ENCODE results near the gene PHF24. TPM values are rescaled to one million over a fixed set of nuclear protein-coding genes. Genes with fewer than 3 reads are reported as not detected.
A peak's percentile ranks its signal among the peaks of the same experiment; 100 is the strongest.

PHF24 gene
- total RNA-seq, 2 donors from 2014 or later, result 0.27 to 0.35 TPM

DNA sequence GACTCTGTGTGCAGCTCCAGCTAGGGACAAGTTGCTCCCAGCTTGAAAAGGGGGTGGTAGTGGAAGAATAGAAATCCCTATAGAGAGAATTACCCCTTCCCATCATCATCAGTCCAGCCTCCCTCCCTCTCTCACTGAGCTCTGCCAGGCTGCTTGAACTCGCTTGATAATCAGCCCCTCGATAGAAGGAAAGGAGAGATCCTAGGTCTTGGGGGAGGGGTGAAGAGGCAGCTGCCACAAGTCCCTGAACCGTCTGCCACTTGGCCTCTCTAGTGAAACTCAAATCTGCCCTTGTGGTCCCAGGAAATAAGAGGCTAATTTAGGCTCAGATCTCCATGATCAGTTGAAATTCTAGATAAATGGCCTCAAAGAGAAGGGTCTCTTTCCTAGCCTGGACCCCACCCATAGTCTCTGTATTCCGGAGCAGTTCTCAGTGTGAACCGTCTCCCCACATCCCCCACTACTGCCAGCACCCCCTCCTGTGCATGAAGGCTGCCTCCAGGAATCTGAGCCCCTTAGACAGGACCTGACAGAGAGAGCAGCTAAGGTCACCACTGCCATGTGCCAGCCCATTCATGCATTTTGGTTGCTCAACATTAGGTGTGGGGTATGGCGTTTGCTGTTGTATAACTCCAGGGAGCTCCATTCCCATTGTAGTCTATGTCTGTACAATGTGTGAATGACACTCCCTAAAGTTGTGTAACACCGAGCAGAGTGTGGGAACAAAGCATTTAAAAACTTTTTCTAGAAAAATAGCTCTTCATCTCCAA, 37.0 kb downstream of the PHF24 start:
- ATAC-seq (ENCODE audit: insufficient number of reproducible peaks, low FRiP score, low read depth), result no peak

DNA sequence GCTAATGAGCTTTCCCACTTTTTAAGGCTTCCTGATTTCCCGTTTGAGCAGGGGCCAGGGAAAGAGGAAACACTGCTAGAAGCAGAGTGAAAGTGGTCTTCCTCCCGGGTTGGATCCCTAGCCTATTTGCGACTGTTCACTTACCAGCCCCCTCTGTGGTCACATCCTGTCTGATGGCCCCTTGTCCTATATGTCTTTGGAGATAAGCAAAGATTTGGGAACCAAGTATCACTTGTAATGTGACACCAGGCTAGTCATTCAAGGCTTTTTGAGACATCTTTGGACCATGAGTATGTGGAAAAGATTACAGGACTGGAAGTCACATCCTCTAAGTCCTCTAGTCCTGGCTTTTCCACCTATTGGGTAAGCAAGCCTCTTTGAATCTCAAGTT, 37.6 kb downstream of the PHF24 start:
- Histone ChIP-seq H3K27me3 (replicated peaks; ENCODE audit: insufficient read depth) (no peaks in the 10 kb centered on the region), H3K36me3 (peaks cover 22% of the 10 kb centered on the region), H3K4me3 (peak overlapping the region; percentile 67), H3K9me3 (no peaks in the 10 kb centered on the region), H3K27ac (peak overlapping the region; percentile 95 to 100), H3K4me1 (ENCODE audit: control insufficient read depth in 1 of 2, low read depth in 2 of 2) (peaks cover 31 to 58% of the 10 kb centered on the region in 2 donors)
- TF ChIP-seq, protein P1, sequence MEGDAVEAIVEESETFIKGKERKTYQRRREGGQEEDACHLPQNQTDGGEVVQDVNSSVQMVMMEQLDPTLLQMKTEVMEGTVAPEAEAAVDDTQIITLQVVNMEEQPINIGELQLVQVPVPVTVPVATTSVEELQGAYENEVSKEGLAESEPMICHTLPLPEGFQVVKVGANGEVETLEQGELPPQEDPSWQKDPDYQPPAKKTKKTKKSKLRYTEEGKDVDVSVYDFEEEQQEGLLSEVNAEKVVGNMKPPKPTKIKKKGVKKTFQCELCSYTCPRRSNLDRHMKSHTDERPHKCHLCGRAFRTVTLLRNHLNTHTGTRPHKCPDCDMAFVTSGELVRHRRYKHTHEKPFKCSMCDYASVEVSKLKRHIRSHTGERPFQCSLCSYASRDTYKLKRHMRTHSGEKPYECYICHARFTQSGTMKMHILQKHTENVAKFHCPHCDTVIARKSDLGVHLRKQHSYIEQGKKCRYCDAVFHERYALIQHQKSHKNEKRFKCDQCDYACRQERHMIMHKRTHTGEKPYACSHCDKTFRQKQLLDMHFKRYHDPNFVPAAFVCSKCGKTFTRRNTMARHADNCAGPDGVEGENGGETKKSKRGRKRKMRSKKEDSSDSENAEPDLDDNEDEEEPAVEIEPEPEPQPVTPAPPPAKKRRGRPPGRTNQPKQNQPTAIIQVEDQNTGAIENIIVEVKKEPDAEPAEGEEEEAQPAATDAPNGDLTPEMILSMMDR (IDR thresholded peaks at IDR 0.05), result no peak
- ATAC-seq (ENCODE audit: insufficient number of reproducible peaks, low FRiP score, low read depth) (no peak), DNase-seq (ENCODE audit: low spot score) (no peak)

More for the DNA sequence above, 37.0 kb downstream of the PHF24 start:
- Histone ChIP-seq H3K9me3 (no peaks in the 10 kb centered on the region), H3K4me1 (ENCODE audit: control insufficient read depth in 1 of 2, low read depth in 2 of 2) (peaks cover 31 to 62% of the 10 kb centered on the region in 2 donors), H3K4me3 (peak overlapping the region; percentile 67), H3K36me3 (peaks cover 22% of the 10 kb centered on the region), H3K27ac (peak overlapping the region; percentile 95 to 100), H3K27me3 (replicated peaks; ENCODE audit: insufficient read depth) (no peaks in the 10 kb centered on the region)
- TF ChIP-seq, protein P1 (IDR thresholded peaks at IDR 0.05), result no peak
- DNase-seq (ENCODE audit: low spot score), result no peak

DNA sequence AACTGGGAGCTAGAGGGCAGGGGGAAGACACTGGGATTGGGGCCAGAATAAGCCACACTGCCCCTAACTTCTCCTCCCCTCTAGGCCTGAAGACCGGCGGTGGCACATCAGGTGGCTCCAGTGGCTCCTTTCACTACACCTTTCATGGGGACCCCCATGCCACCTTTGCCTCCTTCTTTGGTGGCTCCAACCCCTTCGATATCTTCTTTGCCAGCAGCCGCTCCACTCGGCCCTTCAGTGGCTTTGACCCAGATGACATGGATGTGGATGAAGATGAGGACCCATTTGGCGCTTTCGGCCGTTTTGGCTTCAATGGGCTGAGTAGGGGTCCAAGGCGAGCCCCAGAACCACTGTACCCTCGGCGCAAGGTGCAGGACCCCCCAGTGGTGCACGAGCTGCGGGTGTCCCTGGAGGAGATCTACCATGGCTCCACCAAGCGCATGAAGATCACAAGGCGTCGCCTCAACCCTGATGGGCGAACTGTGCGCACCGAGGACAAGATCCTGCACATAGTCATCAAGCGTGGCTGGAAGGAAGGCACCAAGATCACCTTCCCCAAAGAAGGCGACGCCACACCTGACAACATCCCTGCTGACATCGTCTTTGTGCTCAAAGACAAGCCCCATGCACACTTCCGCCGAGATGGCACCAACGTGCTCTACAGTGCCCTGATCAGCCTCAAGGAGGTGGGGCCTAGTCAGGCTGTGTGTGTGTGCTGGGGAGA, 38.3 kb downstream of the PHF24 start:
- peak overlapping the region; percentile 95 to 100 for H3K27ac ChIP-seq
- H3K27me3 ChIP-seq (replicated peaks; ENCODE audit: insufficient read depth), result no peaks in the 10 kb centered on the region
- no peak overlapping the region for H3K4me3 ChIP-seq
- no peak for ATAC-seq (ENCODE audit: insufficient number of reproducible peaks, low FRiP score, low read depth)
- peaks cover 27 to 52% of the 10 kb centered on the region in 2 donors for H3K4me1 ChIP-seq (ENCODE audit: control insufficient read depth in 1 of 2, low read depth in 2 of 2)
- no peaks in the 10 kb centered on the region for H3K9me3 ChIP-seq
- peaks cover 22% of the 10 kb centered on the region for H3K36me3 ChIP-seq
- DNase-seq (ENCODE audit: low spot score), result no peak
- TF ChIP-seq, protein P1 (IDR thresholded peaks at IDR 0.05), result no peak

DNA sequence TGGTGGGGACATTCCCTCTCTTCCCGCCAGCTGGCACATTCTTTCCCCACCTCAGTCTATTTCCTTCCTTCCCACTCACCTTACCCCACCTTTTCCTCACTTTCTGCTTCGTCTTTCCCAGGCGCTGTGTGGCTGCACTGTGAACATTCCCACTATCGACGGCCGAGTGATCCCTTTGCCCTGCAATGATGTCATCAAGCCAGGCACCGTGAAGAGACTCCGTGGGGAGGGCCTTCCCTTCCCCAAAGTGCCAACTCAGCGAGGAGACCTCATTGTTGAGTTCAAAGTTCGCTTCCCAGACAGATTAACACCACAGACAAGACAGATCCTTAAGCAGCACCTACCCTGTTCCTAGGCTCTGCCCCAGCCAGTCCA, 38.8 kb downstream of the PHF24 start:
- ATAC-seq (ENCODE audit: insufficient number of reproducible peaks, low FRiP score, low read depth), result no peak
- Histone ChIP-seq H3K4me3 (no peak overlapping the region), H3K27me3 (replicated peaks; ENCODE audit: insufficient read depth) (no peaks in the 10 kb centered on the region), H3K9me3 (no peaks in the 10 kb centered on the region), H3K27ac (peak overlapping the region in 1 of 2 donors; percentile 6), H3K4me1 (ENCODE audit: control insufficient read depth in 1 of 2, low read depth in 2 of 2) (peaks cover 24 to 46% of the 10 kb centered on the region in 2 donors), H3K36me3 (peaks cover 22% of the 10 kb centered on the region)
- DNase-seq (ENCODE audit: low spot score), result no peak
- TF ChIP-seq, protein P1 (IDR thresholded peaks at IDR 0.05), result no peak

DNA sequence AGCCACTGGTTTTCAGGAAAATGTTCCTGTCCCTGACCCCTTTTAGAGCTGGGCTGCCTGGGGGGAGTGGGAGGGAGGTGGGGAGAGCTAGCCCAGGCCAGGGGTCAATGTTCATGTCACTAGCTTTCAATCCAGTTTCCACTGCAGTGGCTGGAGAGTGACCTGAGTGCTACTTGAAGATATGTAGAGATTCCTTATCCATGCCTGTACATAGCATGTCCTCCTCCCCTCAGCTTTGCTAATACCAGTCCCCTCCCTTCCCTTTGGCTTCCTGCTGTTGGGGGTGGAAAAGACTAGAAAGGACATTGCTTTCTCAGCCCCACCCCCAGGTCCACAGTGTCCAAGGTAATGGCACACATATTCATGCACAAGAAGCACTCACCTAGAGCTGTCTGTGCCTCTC, 39.3 kb downstream of the PHF24 start:
- DNase-seq (ENCODE audit: low spot score), result no peak
- no peak for ATAC-seq (ENCODE audit: insufficient number of reproducible peaks, low FRiP score, low read depth)
- peak overlapping the region; percentile 6 to 29 for H3K27ac ChIP-seq
- peaks cover 22% of the 10 kb centered on the region for H3K36me3 ChIP-seq
- no peaks in the 10 kb centered on the region for H3K27me3 ChIP-seq (replicated peaks; ENCODE audit: insufficient read depth)
- H3K4me3 ChIP-seq, result no peak overlapping the region
- no peaks in the 10 kb centered on the region for H3K9me3 ChIP-seq
- peaks cover 21 to 42% of the 10 kb centered on the region in 2 donors for H3K4me1 ChIP-seq (ENCODE audit: control insufficient read depth in 1 of 2, low read depth in 2 of 2)
- TF ChIP-seq, protein P1 (IDR thresholded peaks at IDR 0.05), result no peak

All from thoracic aorta (tissue), 2 donors.